Measurements from ENCODE around the gene SSB. TPM values are rescaled to one million over a fixed set of nuclear protein-coding genes. Genes with fewer than 3 reads are reported as not detected.
A peak's percentile ranks its signal among the peaks of the same experiment; 100 is the strongest.

SSB gene
- total and polyA plus RNA-seq, 2 of the 13 experiments (the other 11 are each of a cell fraction or from before 2014, with no cell fraction given), result 109 to 208 TPM

DNA sequence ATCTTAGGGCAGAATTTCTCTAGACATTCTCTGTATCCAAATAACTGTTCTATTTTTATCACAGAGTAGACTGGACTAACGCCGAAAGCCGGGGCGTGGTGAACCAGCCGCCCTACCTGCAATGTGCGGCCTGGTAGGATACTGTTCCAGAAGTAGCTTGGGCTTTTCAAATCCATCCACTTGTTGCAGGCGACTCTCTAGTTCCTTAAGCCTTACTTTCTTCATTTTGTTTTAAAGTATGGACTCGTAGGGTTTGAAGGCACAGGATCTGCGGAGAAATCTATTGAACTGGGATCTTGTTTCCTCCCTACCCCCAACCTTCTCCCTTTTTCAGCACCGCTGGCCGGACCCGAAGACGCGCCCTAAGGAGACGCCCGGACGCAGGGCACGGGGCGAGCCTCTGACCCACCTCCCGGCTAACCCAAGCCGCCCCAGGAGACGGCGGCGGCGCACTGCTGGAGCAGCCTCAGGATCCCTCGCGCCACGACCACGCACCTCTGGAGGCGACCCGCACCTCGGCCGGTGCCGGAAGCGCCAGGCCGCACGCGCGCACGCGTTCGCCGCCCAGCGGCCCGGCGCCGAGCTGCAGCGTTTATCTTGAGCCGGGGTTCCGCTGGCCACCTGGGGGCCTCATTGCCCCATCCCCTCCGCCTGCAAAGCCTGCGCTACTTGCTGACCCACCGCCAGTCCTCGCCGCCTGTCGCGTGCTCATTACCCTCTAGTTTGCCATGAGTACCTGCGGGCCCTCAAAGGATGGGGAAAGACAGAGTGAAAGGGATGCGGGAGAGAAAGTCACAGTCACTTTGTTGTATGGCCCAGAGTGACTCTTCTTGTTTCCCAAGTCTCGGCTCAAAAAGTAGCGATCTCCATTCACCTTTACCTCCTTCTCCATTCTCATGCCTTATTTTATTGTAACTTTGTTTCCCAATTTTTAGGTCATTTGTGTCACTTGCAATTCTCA lies 26.0 kb downstream of the SSB start, which contains the start of gene METTL5 (continued):
- no peak for TF ChIP-seq CERS6 (CRISPR knock-in tag; IDR thresholded peaks at IDR 0.05)
- 0 out of 2 replicates have a peak, but pooled peaks have one; percentile 63 for TF ChIP-seq IRF1 (CRISPR knock-in tag; IDR thresholded peaks at IDR 0.05; ENCODE audit: low read depth)
- peak; percentile 91 for TF ChIP-seq IKZF4 (CRISPR knock-in tag; IDR thresholded peaks at IDR 0.05; ENCODE audit: borderline replicate concordance, low read depth, not compliant biosample characterization)
- TF ChIP-seq CCDC6 (CRISPR knock-in tag; IDR thresholded peaks at IDR 0.05), result peak; percentile 95
- TF ChIP-seq KAT7 (CRISPR knock-in tag; IDR thresholded peaks at IDR 0.05; ENCODE audit: borderline replicate concordance), result peak; percentile 92
- peak; percentile 95 for TF ChIP-seq ATF7-NPFF (CRISPR knock-in tag; IDR thresholded peaks at IDR 0.05; ENCODE audit: low read depth)
- 0 out of 2 replicates have a peak, but pooled peaks have one; percentile 80 for TF ChIP-seq ELF4 (CRISPR knock-in tag; IDR thresholded peaks at IDR 0.05; ENCODE audit: borderline replicate concordance)
- peak; percentile 98 for TF ChIP-seq CTCF (CRISPR knock-in tag; IDR thresholded peaks at IDR 0.05)
- peak; percentile 92 for TF ChIP-seq TARDBP (CRISPR knock-in tag; IDR thresholded peaks at IDR 0.05)
- TF ChIP-seq ZSCAN30 (CRISPR knock-in tag; IDR thresholded peaks at IDR 0.05), result peak; percentile 80; the same call in 1 of the 2 replicates
- TF ChIP-seq DZIP1 (CRISPR knock-in tag; IDR thresholded peaks at IDR 0.05), result peak; percentile 98
- TF ChIP-seq ZNF709 (CRISPR knock-in tag; IDR thresholded peaks at IDR 0.05), result peak; percentile 86
- peak; percentile 93 for TF ChIP-seq POGZ (CRISPR knock-in tag; IDR thresholded peaks at IDR 0.05)
- peak; percentile 73; the same call in 1 of the 2 replicates for TF ChIP-seq GZF1 (CRISPR knock-in tag; IDR thresholded peaks at IDR 0.05)
- TF ChIP-seq, protein P1, sequence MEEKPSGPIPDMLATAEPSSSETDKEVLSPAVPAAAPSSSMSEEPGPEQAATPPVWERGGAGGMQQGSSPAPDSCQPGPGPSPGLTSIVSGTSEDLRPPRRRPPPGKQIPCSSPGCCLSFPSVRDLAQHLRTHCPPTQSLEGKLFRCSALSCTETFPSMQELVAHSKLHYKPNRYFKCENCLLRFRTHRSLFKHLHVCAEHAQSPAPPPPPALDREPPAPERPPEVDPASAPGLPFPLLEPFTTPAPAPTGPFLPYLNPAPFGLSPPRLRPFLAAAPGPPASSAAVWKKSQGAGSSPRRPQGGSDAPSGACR (CRISPR knock-in tag; IDR thresholded peaks at IDR 0.05), result peak; percentile 93
- TF ChIP-seq AHR (CRISPR knock-in tag; IDR thresholded peaks at IDR 0.05), result 0 out of 2 replicates have a peak, but pooled peaks have one; percentile 87
- TF ChIP-seq NCOA2 (CRISPR knock-in tag; IDR thresholded peaks at IDR 0.05), result no peak; the same call in 1 of the 2 replicates
- 0 out of 2 replicates have a peak, but pooled peaks have one; percentile 72 for TF ChIP-seq FOXM1 (CRISPR knock-in tag; IDR thresholded peaks at IDR 0.05)
- TF ChIP-seq NR2F2 (IDR thresholded peaks at IDR 0.05; ENCODE audit: borderline replicate concordance, low read depth), result peak; percentile 15; the same call in 1 of the 2 replicates
- TF ChIP-seq ZNF446 (CRISPR knock-in tag; IDR thresholded peaks at IDR 0.05), result 0 out of 2 replicates have a peak, but pooled peaks have one; percentile 64
- TF ChIP-seq ZFP82 (CRISPR knock-in tag; IDR thresholded peaks at IDR 0.05; ENCODE audit: borderline replicate concordance), result peak; percentile 79; the same call in 1 of the 2 replicates

Measured in HepG2 (cell line).